Middle frontal gyrus (tissue), 1 donor: ENCODE measurements around the gene RASSF8.

ENCODE experiments used
- DNase-seq: peaks from one replicate; pipeline ENCODE4 v3.0.0-alpha.2; 2015; ENCODE audit warnings: low spot score; ENCODE audit errors: extremely low spot score

RASSF8 gene

GRCh38 chr12:26102953-26103352 is 144.5 kb downstream of the RASSF8 start:
- DNase-seq, result no peak

GRCh38 chr12:26106347-26106746 is 147.9 kb downstream of the RASSF8 start:
- DNase-seq, result no peak

GRCh38 chr12:26108915-26109314 is 150.4 kb downstream of the RASSF8 start:
- no peak for DNase-seq

GRCh38 chr12:26109343-26109881 is 150.9 kb downstream of the RASSF8 start:
- DNase-seq, result no peak

GRCh38 chr12:26112232-26112631 is 153.8 kb downstream of the RASSF8 start:
- DNase-seq, result no peak

- DNase-seq, result no peak
Measured at GRCh38 chr12:26112703-26113147, 154.2 kb downstream of the RASSF8 start.

- DNase-seq, result no peak
Measured at GRCh38 chr12:26113181-26113654, 154.7 kb downstream of the RASSF8 start.

- peak; percentile 73 for DNase-seq
Measured at GRCh38 chr12:26113853-26114719, 155.6 kb downstream of the RASSF8 start.

GRCh38 chr12:26114720-26115401 is 156.4 kb downstream of the RASSF8 start:
- no peak for DNase-seq

GRCh38 chr12:26116829-26117715 is 158.6 kb downstream of the RASSF8 start:
- DNase-seq, result no peak

GRCh38 chr12:26118308-26118707 is 159.8 kb downstream of the RASSF8 start:
- no peak for DNase-seq

GRCh38 chr12:26119391-26119989 is 161.0 kb downstream of the RASSF8 start:
- DNase-seq, result peak; percentile 62

GRCh38 chr12:26120561-26121274 is 162.2 kb downstream of the RASSF8 start:
- DNase-seq, result no peak

- DNase-seq, result no peak
Measured at GRCh38 chr12:26121323-26122060, 163.0 kb downstream of the RASSF8 start.

- no peak for DNase-seq
Measured at GRCh38 chr12:26122061-26122680, 163.7 kb downstream of the RASSF8 start.

GRCh38 chr12:26122681-26123481 is 164.4 kb downstream of the RASSF8 start:
- peak; percentile 48 for DNase-seq

- no peak for DNase-seq
Measured at GRCh38 chr12:26123482-26123980, 165.0 kb downstream of the RASSF8 start.
